Measurements from ENCODE around the gene SELENBP1.

DNA sequence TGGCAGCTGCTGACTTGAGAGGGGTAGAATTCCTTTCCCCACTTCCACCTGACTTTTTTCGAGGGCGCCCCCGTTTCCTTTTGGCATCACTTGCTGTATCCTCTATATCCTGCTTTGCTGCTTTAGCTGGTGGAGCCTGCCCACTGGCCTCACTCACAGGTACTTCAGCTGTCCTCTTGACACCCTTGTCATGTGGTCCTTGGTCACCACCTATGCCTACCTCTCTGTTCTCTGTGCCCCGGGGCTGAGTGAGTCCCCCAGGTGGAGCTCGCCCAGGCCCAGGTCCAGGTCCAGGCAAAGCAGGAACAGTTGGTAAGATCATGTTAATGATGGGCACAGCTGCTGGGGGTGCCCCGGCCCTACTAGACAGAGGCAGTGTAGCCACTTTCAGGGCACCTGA is 29.9 kb downstream of the SELENBP1 start:
- TF ChIP-seq TAF1 (IDR thresholded peaks at IDR 0.05; ENCODE audit: borderline replicate concordance, low read depth, low read length): no peak
- TF ChIP-seq, protein P1, sequence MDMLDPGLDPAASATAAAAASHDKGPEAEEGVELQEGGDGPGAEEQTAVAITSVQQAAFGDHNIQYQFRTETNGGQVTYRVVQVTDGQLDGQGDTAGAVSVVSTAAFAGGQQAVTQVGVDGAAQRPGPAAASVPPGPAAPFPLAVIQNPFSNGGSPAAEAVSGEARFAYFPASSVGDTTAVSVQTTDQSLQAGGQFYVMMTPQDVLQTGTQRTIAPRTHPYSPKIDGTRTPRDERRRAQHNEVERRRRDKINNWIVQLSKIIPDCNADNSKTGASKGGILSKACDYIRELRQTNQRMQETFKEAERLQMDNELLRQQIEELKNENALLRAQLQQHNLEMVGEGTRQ (IDR thresholded peaks at IDR 0.05; ENCODE audit: borderline replicate concordance, low read depth, low read length): no peak
- TF ChIP-seq, protein P2, sequence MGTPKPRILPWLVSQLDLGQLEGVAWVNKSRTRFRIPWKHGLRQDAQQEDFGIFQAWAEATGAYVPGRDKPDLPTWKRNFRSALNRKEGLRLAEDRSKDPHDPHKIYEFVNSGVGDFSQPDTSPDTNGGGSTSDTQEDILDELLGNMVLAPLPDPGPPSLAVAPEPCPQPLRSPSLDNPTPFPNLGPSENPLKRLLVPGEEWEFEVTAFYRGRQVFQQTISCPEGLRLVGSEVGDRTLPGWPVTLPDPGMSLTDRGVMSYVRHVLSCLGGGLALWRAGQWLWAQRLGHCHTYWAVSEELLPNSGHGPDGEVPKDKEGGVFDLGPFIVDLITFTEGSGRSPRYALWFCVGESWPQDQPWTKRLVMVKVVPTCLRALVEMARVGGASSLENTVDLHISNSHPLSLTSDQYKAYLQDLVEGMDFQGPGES (IDR thresholded peaks at IDR 0.05; ENCODE audit: low read depth, low read length): no peak
